GM19240 (cell line): Measurements from ENCODE around the gene GNB2.
"Not testable (repeated sequence)": the region's sequence is repeated elsewhere in the genome, so short reads cannot be mapped to it uniquely, and the experiment has no call there.

Experiments used
- DNase-seq: peaks from one replicate; pipeline ENCODE4 v3.0.0; 2011; ENCODE audit warnings: low spot score; ENCODE audit not compliant: insufficient read length

The GNB2 gene

DNA sequence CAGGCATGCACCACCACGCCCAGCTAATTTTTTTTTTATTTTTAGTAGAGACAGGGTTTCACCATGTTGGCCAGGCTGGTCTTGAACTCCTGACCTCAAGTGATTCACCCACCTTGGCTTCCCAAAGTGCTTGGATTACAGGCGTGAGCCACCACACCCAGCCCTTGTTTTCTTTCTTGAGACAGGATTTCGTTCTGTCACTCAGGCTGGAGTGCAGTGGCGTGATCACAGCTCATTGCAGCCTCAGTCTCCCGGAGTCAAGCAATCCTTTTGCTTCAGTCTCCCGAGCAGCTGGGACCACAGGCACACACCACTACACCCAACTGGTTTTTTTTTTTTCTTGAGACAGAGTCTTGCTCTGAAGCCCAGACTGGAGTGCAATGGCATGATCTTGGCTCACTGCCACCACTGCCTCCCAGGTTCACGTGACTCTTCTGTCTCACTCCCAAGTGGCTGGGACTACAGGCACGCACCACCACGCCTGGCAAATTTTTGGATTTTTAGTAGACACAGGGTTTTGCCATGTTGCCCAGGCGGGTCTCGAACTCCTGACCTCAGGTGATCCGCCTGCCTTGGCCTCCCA is 11.3 kb upstream of the GNB2 start:
- DNase-seq: not testable (repeated sequence)

DNA sequence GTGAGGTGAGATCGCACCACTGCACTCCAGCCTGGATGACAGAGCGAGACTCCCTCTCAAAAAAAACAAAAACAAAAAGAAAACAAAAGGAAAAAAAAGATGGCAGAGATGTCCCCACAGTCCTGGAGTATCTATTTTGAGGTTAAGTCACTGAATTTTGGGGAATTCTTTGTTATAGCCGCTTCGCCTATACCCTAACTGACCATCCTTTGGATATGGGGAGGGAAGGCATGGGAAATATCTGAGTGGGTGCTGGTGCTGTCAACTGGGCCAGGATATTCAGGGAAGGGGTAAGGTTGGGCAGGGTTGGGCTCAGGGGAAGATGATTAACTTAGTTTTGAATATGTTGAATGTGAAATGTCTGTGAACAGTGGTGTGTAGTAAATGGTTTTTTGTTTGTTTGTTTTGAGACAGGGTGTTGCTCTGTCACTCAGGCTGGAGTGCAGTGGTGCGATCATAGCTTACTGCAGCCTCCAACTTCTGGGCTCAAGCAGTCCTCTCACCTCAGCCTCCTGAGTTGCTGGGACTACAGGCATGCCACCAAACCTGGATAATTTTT is 8.3 kb upstream of the GNB2 start:
- DNase-seq: no peak

DNA sequence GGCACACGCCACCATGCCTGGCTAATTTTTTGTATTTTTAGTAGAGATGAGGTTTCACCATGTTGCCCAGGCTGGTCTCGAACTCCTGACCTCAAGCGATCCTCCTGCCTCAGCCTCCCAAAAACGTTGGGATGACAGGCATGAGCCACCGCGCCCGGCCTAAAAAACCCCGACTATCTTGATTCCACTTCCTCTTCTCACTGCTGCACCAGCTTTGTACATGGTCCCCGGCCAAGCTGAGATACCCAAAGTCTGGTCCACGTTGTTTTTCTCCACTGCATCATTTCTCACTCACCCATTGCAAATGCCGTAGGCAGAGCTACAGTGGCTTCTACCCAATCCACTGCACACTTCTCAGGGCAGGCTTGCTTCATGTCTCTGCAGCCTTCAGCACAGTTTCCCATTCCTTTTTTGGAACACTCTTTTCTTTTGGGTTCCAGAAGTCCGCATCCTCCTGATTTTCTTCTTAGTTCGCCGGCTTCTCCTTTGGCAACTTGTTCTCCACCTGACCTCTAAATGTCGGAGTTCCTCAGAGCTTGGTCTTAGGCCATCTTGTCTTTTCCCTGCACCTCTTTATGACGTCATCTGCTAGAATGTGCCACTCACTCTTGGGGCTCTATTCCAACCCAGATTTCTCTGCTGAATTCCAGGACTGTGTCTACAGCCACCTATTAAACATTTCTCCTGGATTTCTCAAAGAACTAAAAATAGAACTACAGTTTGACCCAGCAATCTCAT is 6.0 kb upstream of the GNB2 start:
- DNase-seq: no peak

DNA sequence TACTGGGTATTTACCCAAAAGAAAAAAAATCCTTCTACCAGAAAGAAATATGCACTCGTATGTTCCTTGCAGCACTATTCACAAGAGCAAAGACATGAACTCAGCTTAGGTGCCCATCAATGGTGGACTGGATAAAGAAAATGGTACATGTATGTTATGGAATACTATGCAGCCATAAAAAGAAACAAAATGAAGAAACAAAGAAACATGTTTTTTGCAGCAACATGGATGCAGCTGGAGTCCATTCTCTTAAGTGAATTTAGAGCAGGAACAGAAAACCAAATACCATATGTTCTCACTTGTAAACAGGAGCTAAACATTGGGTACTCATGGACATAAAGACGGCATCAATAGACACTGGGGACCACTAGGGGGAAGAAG is 5.5 kb upstream of the GNB2 start:
- DNase-seq: no peak

DNA sequence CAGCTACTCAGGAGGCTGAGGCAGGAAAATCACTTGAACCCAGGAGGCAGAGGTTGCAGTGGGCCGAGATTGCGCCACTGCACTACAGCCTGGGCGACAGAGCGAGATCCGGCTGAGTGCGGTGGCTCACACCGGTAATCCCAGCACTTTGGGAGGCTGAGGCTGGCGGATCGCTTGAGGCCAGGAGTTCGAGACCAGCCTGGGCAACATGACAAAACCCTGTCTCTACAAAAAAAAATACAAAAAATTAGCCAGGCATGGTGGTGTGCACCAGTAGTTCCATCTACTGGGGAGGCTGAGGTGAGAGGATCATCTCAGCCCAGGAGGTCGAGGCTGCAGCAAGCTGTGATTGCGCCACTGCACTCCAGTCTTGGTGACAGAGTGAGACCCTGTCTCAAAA is 4.4 kb upstream of the GNB2 start:
- DNase-seq: not testable (repeated sequence)

DNA sequence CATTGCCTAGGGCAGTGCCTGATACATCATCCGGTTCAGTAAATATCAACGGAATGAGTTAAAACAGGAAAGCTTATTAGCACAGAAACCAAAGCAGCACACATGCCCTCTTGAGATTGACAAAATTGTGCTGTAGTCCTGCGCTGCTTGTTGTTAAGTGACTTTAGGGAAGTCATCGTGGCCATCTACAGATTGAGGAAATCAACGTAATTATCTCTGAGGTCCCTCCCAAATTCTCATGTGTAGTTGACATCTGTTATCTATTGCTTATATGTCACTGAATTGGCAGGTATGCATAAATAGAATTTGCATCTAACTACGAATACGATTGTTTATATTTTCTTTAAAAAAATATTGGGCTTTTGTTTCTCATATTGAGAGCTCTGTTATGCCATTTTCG is 3.5 kb upstream of the GNB2 start:
- DNase-seq: no peak

DNA sequence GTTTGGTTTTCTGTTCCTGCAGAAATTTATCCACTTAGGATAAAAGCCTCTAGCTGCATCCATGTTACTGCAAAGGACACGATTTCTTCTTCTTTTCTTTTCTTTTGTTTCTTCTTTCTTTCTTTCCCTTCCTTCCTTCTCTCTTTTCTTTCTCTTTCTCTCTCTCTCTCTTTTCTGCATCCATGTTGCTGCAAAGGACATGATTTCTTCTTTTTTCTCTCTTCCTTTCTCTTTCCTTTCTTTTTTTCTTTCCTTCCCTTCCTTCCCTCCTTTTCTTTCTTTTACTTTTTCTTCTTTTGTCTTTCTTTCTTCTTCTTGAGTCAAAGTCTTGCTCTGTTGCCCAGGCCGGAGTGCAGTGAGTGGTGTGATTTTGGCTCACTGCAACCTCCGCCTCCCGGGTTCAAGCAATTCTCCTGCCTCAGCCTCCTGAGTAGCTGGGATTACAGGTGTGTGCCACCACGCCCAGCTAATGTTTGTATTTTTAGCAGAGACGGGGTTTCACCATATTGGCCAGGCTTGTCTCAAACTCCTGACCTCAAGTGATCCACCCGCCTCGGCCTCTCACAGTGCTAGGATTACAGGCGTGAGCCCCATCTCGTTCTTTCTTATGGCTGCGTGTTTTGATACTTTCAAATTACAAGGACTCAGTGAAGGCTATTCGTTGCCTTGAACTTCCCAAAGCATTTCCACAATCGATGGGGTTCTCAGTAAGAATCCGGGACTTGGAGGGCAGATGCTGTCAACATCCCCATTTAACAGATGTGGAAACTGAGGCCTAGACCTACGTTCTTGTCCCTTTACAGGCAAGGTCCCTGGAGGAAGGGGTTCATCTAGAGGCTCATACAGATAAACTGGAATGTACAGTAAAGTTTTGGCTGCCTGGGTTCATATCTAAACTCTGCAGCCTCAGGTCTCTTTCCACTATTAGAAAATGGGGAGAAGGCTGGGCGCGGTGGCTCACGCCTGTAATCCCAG is 1.9 kb upstream of the GNB2 start:
- no peak for DNase-seq

DNA sequence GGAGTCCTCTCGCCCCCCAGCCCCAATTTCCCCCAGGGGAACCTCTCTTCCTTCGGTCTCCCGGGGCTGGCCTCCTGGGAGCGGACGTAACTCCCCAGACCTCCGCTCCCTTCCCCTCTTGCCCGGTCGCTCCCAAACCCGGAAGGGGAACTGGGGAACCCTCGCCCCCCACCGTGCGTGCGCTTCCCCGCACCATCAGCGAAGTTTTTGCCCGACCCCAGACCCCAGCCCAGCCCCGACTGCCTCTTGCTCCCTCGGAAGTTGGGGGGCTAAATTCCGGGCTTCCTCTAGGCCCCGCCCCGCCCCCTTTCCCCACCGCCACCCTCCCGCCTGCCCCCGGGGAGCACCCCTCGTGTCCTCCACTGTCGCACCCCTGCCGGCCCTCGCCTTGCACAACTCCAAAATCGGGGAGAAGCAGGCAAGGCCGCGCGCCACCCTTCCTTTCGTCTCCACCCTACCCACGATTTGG is 436 bp downstream of the GNB2 start:
- no peak for DNase-seq

DNA sequence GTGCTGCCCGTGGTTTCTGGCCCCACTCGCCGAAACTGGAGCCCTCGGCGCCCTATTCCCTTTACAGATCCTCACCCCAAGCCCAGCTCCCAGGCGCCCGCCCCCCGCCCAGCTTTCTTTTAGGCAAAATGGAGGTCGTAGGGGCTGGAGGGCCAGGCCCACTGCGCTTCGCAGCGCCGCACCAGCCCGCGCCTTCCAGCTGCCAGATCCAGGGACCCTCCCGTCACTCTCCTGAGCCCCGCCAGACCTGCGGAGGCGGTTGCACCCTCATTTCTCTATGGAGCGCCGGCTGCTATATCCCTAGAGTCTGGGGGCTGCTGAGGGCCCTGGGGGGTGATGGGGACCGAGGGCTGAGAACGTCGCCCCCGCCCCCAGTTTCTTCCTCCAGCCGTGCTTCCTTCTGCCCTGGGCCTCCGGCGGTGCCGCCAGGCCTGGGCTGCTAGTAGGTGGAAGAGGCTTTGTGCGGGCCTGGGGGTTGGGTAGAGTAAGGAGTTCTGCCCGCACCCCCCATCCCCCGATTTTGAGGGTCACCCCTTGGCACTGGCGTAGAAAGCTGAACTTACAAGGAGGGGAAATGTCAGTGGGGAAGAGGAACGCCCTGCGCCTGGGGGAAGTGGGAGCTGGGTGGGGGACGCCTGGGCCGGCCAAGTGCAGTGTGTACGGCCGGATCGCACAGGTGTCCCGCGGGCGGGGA is 1.0 kb downstream of the GNB2 start:
- no peak for DNase-seq

DNA sequence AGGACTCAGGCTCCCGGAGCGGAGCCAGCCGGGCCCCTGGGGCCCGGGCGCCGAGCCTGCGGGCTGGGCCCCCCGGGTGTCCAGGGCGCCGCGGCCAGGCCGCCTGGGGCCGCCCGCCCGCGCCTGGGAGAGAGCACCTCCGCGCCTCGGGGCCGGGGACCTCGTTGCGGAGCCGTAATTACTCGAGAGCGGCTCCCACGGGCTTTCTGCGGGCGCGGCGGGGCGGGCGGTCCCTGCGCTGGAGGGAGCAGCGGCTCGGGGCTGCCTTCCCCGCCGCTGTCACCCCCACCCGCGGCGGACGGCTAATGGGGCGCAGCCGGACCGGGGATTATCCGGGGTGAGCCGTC is 1.5 kb downstream of the GNB2 start:
- no peak for DNase-seq

DNA sequence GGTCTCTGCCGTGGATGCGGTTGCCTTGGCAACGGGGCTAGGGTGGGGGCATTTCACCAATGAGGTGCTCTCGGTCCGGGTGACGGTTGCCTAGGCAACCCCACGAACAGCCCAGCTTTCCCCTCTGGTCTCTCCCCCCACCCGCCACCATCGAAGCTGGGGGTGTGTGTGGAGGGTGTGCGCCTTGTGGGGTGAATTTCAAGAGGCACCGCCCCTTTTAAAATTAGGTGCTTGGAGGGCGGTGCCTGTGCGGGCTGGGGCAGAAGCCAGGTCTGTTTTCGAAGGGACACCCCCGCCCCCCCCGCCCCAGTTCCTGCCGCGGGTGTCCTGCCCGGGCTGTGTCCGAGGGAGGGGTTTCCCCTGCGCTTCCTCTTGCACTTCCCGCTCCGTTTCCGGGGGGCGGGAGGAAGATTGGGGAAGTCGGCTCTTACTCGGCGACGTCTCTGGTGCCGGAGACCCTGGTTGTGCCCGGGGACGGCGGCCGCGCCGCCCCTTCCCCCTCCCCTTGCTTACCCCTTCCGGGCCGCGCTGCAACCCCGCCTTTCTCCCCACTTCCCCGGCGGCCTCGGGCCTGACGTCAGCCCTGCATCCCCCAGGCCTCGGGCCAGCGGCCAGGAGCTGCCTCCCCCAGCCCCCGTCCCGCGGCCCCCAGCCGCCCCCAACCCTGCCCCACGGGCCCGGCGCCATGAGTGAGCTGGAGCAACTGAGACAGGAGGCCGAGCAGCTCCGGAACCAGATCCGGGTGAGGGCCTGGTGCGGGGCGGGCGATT is 2.2 kb downstream of the GNB2 start:
- DNase-seq: peak; percentile 69

DNA sequence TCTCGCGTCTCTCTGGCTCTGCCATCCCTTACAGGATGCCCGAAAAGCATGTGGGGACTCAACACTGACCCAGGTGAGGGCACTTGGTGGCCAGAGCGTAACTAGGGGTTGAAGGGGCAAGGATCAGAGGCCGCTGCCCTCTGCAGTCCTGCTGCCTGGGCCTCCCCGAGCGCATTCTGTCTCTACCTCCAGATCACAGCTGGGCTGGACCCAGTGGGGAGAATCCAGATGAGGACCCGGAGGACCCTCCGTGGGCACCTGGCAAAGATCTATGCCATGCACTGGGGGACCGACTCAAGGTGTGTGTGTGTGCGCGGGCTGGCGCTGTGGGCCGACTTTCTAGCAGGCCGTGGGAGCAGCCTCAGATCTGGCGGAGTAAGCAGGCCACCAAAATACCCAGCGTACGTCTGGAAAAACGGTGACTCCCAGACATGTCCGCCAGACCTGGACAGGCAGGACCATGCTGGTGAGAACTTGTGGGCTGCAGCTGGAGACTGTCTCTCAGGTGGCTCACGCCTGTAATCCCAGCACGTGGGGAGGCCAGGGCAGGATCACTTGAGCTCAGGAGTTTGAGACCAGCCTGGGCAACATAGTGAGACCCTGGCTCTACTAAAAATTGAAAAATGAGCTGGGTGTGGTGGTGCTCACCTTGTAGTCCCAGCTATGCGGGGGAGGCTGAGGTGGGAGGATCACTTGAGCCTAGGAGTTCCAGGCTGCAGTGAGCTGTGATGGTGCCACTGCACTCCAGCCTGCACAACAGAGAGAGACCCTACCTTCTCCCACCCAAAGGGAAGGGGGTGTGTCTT is 3.2 kb downstream of the GNB2 start:
- no peak for DNase-seq

DNA sequence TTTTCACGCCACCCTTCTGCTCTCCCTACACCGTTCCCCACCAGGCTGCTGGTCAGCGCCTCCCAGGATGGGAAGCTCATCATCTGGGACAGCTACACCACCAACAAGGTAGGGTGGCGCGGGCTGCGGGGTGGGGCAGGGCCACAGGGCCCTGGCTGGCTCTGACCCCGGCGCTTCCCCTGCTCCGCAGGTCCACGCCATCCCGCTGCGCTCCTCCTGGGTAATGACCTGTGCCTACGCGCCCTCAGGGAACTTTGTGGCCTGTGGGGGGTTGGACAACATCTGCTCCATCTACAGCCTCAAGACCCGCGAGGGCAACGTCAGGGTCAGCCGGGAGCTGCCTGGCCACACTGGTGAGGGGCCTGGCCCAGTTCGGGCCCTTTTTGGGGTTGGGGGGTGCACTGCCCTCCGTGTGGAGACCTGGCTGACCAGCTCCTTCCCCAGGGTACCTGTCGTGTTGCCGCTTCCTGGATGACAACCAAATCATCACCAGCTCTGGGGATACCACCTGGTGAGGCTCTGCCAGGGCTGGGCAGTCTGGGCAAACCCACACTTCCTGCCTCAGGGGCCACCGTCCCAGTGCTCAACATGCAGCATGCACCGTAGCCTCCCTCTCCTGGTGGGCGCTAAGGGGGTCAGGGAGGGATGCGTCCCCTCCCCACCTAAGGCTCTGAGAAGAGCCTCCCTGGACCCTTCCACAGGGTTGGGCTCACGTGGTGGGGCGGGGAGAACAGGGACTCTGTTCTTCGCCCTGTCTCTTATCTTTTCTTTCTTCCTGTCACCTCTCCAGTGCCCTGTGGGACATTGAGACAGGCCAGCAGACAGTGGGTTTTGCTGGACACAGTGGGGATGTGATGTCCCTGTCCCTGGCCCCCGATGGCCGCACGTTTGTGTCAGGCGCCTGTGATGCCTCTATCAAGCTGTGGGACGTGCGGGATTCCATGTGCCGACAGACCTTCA is 4.0 kb downstream of the GNB2 start:
- DNase-seq: no peak

DNA sequence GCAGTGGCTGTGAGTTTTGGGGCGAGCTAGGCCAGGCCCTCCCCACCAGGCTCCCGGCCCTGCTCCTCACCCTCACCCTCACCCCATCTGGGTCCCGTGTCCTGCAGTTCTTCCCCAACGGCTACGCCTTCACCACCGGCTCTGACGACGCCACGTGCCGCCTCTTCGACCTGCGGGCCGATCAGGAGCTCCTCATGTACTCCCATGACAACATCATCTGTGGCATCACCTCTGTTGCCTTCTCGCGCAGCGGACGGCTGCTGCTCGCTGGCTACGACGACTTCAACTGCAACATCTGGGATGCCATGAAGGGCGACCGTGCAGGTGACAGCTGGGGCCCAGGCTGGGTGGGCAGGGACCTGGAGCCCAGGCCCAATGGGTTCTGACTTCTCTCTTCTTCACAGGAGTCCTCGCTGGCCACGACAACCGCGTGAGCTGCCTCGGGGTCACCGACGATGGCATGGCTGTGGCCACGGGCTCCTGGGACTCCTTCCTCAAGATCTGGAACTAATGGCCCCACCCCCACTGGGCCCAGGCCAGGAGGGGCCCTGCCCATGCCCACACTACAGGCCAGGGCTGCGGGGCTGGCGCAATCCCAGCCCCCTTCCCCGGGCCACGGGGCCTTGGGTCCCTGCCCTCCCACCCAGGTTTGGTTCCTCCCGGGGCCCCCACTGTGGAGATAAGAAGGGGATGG is 4.9 kb downstream of the GNB2 start:
- no peak for DNase-seq

DNA sequence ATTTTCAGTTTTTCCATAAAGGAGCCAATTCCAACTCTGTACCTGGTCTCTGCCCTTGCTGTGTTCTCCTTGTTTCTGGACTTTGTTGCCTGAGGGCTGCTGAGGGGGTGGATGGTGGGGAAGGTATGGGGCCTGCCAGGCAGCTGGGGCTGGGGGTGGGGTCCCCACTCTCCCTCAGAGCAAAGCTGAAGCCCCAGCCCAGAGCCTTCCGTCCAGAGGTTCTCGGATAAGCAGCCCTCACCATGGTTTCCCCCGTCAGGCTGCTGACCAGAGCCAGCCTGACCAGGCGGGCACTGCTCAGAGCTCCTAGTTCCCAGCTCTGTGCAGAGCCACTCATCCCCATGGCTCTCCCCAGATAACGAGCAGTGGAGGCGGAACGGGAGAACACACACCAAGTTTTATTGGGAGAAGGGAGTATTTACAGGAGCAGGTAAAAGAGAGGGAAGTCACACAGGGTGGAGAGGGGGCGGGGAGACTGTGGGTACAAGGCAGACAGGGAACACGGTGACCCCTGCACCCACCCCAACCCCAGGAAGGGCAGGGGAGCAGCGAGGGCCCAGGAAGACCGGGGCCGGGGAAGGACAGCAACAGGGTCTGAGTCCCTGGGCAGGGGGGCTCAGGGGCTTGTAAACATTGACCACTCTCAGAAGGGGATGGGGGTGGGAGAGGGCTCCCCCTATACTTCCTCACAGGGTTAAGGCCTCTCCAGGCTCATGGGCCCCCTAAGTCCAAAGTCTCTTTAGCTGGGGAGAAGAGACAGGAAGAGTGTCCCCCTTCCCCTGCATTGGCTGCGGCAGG is 5.8 kb downstream of the GNB2 start:
- DNase-seq: no peak

DNA sequence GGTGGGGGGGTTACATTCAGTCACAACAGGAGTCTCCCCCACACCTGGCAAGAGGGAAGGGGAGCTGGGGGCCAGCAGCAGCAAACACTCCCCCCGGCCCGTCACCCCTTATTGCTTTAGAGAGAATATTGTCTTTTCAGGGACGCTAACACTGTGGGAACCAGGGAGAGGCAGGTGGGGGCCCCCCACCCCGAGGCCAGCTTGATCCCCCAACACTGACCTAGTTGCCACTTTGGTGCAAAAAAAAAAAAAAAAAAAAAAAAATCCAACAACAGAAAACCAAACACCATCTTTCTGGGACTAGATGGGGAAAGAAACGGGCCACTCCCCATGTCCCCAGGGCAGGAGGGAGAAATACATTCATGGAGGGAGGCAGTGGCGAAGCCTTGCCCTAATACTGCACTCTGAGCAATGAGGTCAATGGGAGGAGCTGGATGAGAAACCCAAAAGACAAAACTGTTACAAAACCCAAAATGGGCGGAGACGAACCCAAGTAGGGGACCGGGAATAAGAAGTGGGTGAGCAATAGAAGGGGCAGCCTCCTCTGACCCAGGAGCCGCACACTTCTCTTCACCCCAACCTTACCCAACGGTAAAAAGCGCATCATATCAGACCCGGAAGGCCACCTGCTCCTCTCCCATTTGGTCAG is 6.5 kb downstream of the GNB2 start:
- DNase-seq: no peak
